Peyer's patch (tissue), 4 donors: ENCODE results near the gene MRAS.

Experiments
- POLR2A ChIP-seq, 2 donors: fragments of 450-650 bp; IDR thresholded peaks; one replicate each; pipeline ENCODE4 v1.5.1; 2017; ENCODE audit warnings: antibody characterized with exemption in 2 of 2, mild to moderate bottlenecking in 2 of 2, moderate library complexity in 2 of 2
- TF ChIP-seq, protein P1 (sequence below), 6 experiments: fragments of 450-650 bp in 4 of 6; fragments of 200-600 bp in 2 of 6; sonication (generic) in 1 of 6; IDR thresholded peaks; one replicate each; pipeline ENCODE4 v1.5.1; 2017 to 2019; ENCODE audit warnings: antibody characterized with exemption in 6 of 6, mild to moderate bottlenecking in 3 of 6, moderate library complexity in 1 of 6

DNA sequence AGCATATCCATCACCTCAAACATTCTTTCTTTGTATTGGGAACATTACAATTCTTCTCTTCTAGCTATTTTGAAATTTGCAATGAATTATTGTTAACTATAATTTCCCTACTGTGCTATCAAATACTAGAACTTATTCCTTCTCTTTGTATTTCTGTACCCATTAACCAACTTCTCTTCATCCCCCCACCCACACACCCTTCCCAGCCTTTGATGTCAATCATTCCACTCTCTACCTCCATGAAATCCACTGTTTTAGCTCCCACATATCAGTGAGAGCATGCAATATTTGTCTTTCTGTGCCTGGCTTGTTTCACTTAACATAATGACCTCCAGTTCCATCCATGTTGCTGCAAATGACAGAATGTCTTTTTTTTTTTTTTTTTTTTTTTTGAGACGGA is 30.6 kb downstream of the MRAS start:
- TF ChIP-seq, protein P1, sequence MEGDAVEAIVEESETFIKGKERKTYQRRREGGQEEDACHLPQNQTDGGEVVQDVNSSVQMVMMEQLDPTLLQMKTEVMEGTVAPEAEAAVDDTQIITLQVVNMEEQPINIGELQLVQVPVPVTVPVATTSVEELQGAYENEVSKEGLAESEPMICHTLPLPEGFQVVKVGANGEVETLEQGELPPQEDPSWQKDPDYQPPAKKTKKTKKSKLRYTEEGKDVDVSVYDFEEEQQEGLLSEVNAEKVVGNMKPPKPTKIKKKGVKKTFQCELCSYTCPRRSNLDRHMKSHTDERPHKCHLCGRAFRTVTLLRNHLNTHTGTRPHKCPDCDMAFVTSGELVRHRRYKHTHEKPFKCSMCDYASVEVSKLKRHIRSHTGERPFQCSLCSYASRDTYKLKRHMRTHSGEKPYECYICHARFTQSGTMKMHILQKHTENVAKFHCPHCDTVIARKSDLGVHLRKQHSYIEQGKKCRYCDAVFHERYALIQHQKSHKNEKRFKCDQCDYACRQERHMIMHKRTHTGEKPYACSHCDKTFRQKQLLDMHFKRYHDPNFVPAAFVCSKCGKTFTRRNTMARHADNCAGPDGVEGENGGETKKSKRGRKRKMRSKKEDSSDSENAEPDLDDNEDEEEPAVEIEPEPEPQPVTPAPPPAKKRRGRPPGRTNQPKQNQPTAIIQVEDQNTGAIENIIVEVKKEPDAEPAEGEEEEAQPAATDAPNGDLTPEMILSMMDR (IDR thresholded peaks at IDR 0.05) = no peak
- TF ChIP-seq POLR2A (IDR thresholded peaks at IDR 0.05) = no peak
